Tibial nerve (tissue), 4 donors: Measurements from ENCODE around the gene CLNK. TPM values are rescaled to one million over a fixed set of nuclear protein-coding genes. Genes with fewer than 3 reads are reported as not detected.

Experiments
- DNase-seq, 2 donors: peaks; one replicate each; pipeline ENCODE4 v3.0.0-alpha.2; 2019; ENCODE audit warnings: low spot score in 2 of 2
- H3K27ac ChIP-seq, 4 donors: fragments of 200-600 bp; sonication (generic) in 3 of 4; one replicate each; pipeline ENCODE4 v1.5.1; 2017 to 2019; ENCODE audit warnings: mild to moderate bottlenecking in 1 of 4
- H3K27me3 ChIP-seq, 2 donors: fragments of 200-600 bp; sonication (generic) in 1 of 2; one replicate each; pipeline versions ENCODE4 v1.5.1 to v1.6.0; 2017 to 2019
- H3K36me3 ChIP-seq, 3 donors: fragments of 200-600 bp; sonication (generic); one replicate each; pipeline ENCODE4 v1.5.1; 2018 to 2019
- H3K4me1 ChIP-seq, 4 donors: fragments of 200-600 bp; sonication (generic) in 3 of 4; one replicate each; pipeline ENCODE4 v1.5.1; 2017 to 2019
- H3K4me3 ChIP-seq, 4 donors: fragments of 200-600 bp; sonication (generic) in 3 of 4; one replicate each; pipeline ENCODE4 v1.5.1; 2017 to 2019; ENCODE audit warnings: mild to moderate bottlenecking in 1 of 4, moderate library complexity in 1 of 4
- H3K9me3 ChIP-seq, 4 donors: fragments of 200-600 bp; sonication (generic) in 3 of 4; one replicate each; pipeline ENCODE4 v1.5.1; 2017 to 2019
- EP300 ChIP-seq, 2 donors: sonication (generic); formaldehyde crosslinking; IDR thresholded peaks; one replicate each; pipeline ENCODE4 v1.6.1; 2017; ENCODE audit warnings: antibody characterized with exemption in 2 of 2, mild to moderate bottlenecking in 1 of 2
- POLR2A ChIP-seq, 2 donors: fragments of 450-650 bp; IDR thresholded peaks; one replicate each; pipeline ENCODE4 v1.6.1; 2017; ENCODE audit warnings: antibody characterized with exemption in 2 of 2, mild to moderate bottlenecking in 2 of 2, moderate library complexity in 2 of 2
- WGBS, 2 donors: methylation state at CpG; one replicate each; pipeline ENCODE4 v1.1.5; 2018; 5-methylcytosine and 5-hydroxymethylcytosine counted together
- total RNA-seq, 4 donors: library from RNA; depleted of rRNA; stranded (reverse); fragments of >200 nt; gene quantifications; one replicate each; pipeline ENCODE4 v1.1.0, GENCODE V29; 2016
- TF ChIP-seq, protein P1 (sequence below), 5 experiments: fragments of 200-600 bp in 3 of 5; fragments of 450-650 bp in 2 of 5; sonication (generic) in 3 of 5; IDR thresholded peaks; one replicate each; pipeline ENCODE4 v1.5.1; 2016 to 2019; ENCODE audit warnings: antibody characterized with exemption in 5 of 5, mild to moderate bottlenecking in 3 of 5, moderate library complexity in 2 of 5

CLNK gene
- total RNA-seq, 4 donors from 2014 or later: not detected

- Histone ChIP-seq H3K9me3 (no peaks in the 10 kb centered on the region), H3K4me3 (no peak overlapping the region), H3K27me3 (no peaks in the 10 kb centered on the region), H3K4me1 (no peaks in the 10 kb centered on the region), H3K27ac (no peak overlapping the region), H3K36me3 (no peaks in the 10 kb centered on the region)
- 85 to 89% methylated on average over 3 of the region's 3 CpGs for WGBS, 2 donors
- no peak for DNase-seq
- TF ChIP-seq, protein P1, sequence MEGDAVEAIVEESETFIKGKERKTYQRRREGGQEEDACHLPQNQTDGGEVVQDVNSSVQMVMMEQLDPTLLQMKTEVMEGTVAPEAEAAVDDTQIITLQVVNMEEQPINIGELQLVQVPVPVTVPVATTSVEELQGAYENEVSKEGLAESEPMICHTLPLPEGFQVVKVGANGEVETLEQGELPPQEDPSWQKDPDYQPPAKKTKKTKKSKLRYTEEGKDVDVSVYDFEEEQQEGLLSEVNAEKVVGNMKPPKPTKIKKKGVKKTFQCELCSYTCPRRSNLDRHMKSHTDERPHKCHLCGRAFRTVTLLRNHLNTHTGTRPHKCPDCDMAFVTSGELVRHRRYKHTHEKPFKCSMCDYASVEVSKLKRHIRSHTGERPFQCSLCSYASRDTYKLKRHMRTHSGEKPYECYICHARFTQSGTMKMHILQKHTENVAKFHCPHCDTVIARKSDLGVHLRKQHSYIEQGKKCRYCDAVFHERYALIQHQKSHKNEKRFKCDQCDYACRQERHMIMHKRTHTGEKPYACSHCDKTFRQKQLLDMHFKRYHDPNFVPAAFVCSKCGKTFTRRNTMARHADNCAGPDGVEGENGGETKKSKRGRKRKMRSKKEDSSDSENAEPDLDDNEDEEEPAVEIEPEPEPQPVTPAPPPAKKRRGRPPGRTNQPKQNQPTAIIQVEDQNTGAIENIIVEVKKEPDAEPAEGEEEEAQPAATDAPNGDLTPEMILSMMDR (IDR thresholded peaks at IDR 0.05): no peak
Observed at GRCh38 chr4:10491401-10491800, 193.2 kb downstream of the CLNK start.

DNA sequence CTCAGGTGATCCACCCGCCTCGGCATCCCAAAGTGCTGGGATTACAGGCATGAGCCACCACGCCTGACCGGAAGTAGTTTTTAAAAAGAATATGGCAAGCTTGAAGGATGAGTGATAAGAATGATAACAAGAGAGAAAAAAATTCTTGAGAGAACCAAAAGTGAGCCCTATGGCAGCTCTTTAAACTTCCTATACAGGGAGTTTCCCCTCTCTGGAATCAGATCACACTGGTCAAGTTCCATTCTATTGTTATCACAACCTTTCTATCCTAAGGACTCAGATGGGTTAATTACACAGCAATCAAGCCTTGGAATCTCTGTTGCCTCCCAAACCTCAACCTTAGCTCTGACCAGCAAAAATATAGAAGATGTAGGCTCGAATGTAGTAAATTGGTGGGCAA lies 193.6 kb downstream of the CLNK start:
- DNase-seq: no peak
- no peaks in the 10 kb centered on the region for H3K36me3 ChIP-seq
- WGBS, 2 donors: 87 to 91% methylated on average over 5 of the region's 5 CpGs
- H3K4me1 ChIP-seq: no peaks in the 10 kb centered on the region
- H3K27me3 ChIP-seq: no peaks in the 10 kb centered on the region
- no peaks in the 10 kb centered on the region for H3K9me3 ChIP-seq
- TF ChIP-seq, protein P1 (IDR thresholded peaks at IDR 0.05): no peak
- no peak overlapping the region for H3K27ac ChIP-seq
- no peak overlapping the region for H3K4me3 ChIP-seq

DNA sequence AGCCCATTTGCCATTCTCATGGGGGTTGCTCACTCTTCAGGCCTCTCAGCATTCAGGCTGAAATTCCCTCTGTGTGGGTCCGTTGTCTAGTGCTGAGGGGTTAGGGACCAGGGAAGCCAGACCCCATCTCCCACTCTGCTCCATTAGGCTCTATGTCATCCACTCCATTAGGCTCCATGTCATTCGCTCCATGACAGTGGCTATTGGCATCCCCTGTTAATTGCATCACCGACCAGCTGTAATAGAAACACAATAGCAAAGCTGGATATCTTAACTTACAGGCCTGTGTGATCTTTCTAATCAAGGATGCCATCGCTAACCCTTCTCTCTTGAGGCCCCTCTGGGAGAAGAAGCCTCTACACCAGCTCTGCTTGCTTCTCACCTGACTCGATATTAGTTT lies 201.7 kb downstream of the CLNK start:
- WGBS, 2 donors: 74 to 76% methylated on average over 5 of the region's 5 CpGs
- H3K4me1 ChIP-seq: no peaks in the 10 kb centered on the region
- no peak for DNase-seq
- H3K9me3 ChIP-seq: no peaks in the 10 kb centered on the region
- H3K27ac ChIP-seq: no peak overlapping the region
- TF ChIP-seq EP300 (IDR thresholded peaks at IDR 0.05): no peak
- no peak for TF ChIP-seq POLR2A (IDR thresholded peaks at IDR 0.05)
- TF ChIP-seq, protein P1 (IDR thresholded peaks at IDR 0.05): no peak
- H3K27me3 ChIP-seq: no peaks in the 10 kb centered on the region
- no peaks in the 10 kb centered on the region for H3K36me3 ChIP-seq
- no peak overlapping the region for H3K4me3 ChIP-seq

DNA sequence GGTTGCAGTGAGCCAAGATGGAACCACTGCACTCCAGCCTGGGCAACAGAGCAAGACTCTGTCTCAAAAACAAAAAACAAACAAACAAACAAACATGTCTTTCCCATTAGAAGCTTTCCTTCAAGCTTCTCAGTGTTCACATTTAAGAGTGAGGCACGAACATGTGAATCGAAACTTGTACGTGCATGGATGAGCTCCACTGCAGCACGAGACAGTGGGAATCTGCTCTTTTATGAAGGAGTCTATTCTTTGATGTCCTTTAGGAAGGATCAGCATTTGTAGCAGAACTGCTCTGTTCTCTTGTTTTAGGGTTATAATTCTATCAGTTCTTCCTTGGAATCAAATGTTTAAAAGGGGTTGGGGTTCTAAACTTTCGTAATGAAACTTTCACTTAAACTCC lies 204.0 kb downstream of the CLNK start:
- no peak for TF ChIP-seq POLR2A (IDR thresholded peaks at IDR 0.05)
- TF ChIP-seq EP300 (IDR thresholded peaks at IDR 0.05): no peak
- TF ChIP-seq, protein P1 (IDR thresholded peaks at IDR 0.05): no peak
- H3K36me3 ChIP-seq: no peaks in the 10 kb centered on the region
- no peak overlapping the region for H3K4me3 ChIP-seq
- H3K4me1 ChIP-seq: no peaks in the 10 kb centered on the region
- DNase-seq: no peak
- H3K27ac ChIP-seq: no peak overlapping the region
- WGBS, 2 donors: 64 to 88% methylated on average over 5 of the region's 5 CpGs
- H3K9me3 ChIP-seq: no peaks in the 10 kb centered on the region
- H3K27me3 ChIP-seq: no peaks in the 10 kb centered on the region

DNA sequence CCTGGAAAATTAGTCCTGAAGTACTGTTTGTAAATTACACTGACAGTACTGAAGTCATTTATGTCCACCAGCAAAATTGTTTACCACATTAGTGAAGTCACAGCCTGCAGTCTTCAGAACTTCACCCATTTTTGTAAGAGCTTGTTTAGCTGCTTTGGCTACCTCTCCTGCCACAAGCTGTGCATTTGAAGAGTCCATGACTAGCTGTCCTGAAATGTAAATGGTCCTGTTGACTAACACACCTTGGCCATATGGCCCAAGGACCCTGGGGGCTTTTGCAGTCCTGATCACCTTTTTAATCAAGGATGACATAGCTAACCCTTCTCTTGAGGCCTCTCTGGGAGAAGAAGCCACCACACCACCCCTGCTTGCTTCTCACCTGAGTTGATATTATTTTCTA lies 205.9 kb downstream of the CLNK start:
- no peaks in the 10 kb centered on the region for H3K36me3 ChIP-seq
- no peak for DNase-seq
- H3K27me3 ChIP-seq: no peaks in the 10 kb centered on the region
- H3K27ac ChIP-seq: no peak overlapping the region
- H3K4me3 ChIP-seq: no peak overlapping the region
- H3K9me3 ChIP-seq: no peaks in the 10 kb centered on the region
- no peak for TF ChIP-seq POLR2A (IDR thresholded peaks at IDR 0.05)
- TF ChIP-seq, protein P1 (IDR thresholded peaks at IDR 0.05): no peak
- no peaks in the 10 kb centered on the region for H3K4me1 ChIP-seq
